Thyroid gland (tissue), 4 donors: ENCODE data around the gene KLHDC4. TPM values are rescaled to one million over a fixed set of nuclear protein-coding genes. Genes with fewer than 3 reads are reported as not detected.

Experiments
- DNase-seq, 2 donors: peaks; one replicate each; pipeline ENCODE4 v3.0.0-alpha.2; 2019
- H3K27ac ChIP-seq, 3 donors: fragments of 200-600 bp; sonication (generic); 1 replicate in 2 of 3; 2 replicates in 1 of 3; pipeline ENCODE4 v1.5.1; 2016 to 2019; ENCODE audit warnings: mild to moderate bottlenecking in 1 of 3, moderate library complexity in 1 of 3
- H3K27me3 ChIP-seq: fragments of 200-600 bp; sonication (generic); one replicate; pipeline ENCODE4 v1.5.1; 2019
- H3K36me3 ChIP-seq, 2 donors: fragments of 200-600 bp; sonication (generic); one replicate each; pipeline ENCODE4 v1.5.1; 2016 to 2019
- H3K4me1 ChIP-seq, 2 donors: fragments of 200-600 bp; sonication (generic); one replicate each; pipeline ENCODE4 v1.5.1; 2017 to 2019
- H3K4me3 ChIP-seq, 3 donors: fragments of 200-600 bp; sonication (generic); replicated peaks in 1 of 3; 1 replicate in 2 of 3; 2 replicates in 1 of 3; pipeline ENCODE4 v1.5.1; 2016; ENCODE audit warnings: mild to moderate bottlenecking in 1 of 3
- H3K9me3 ChIP-seq: fragments of 200-600 bp; sonication (generic); one replicate; pipeline ENCODE4 v1.5.1; 2017
- CTCF ChIP-seq, 6 experiments: fragments of 200-600 bp in 3 of 6; fragments of 450-650 bp in 3 of 6; sonication (generic) in 3 of 6; IDR thresholded peaks; one replicate each; pipeline ENCODE4 v1.5.1; 2016 to 2019; ENCODE audit warnings: antibody characterized with exemption in 6 of 6, mild to moderate bottlenecking in 2 of 6, inconsistent platforms in 1 of 6, moderate library complexity in 1 of 6
- POLR2A ChIP-seq, 2 donors: fragments of 450-650 bp; IDR thresholded peaks; one replicate each; pipeline ENCODE4 v1.6.1; 2017; ENCODE audit warnings: antibody characterized with exemption in 2 of 2, mild to moderate bottlenecking in 2 of 2, moderate library complexity in 1 of 2
- WGBS, 2 donors: methylation state at CpG; one replicate each; pipeline ENCODE4 v1.1.5; 2017; 5-methylcytosine and 5-hydroxymethylcytosine counted together
- intact Hi-C: fragments of 100-400 bp; cut with DNase I; formaldehyde crosslinking; loops from one replicate; pipeline ENCODE4 v1.15.1; 2023
- total RNA-seq, 4 donors: library from RNA; depleted of rRNA; stranded (reverse); fragments of >200 nt; gene quantifications; one replicate each; pipeline ENCODE4 v1.2.3, GENCODE V29; 2016

KLHDC4 gene
- total RNA-seq, 4 donors from 2014 or later, result 19.9 to 40.9 (median 30.3) TPM

GRCh38 chr16:87744750-87745514 is 20.9 kb downstream of the KLHDC4 start:
- intact Hi-C loops, result no loop called here
- no peak for TF ChIP-seq POLR2A (IDR thresholded peaks at IDR 0.05)
- TF ChIP-seq CTCF (IDR thresholded peaks at IDR 0.05), result no peak
- no peak overlapping the region for H3K27ac ChIP-seq
- no peak for DNase-seq
- H3K27me3 ChIP-seq, result no peaks in the 10 kb centered on the region
- H3K36me3 ChIP-seq, result peaks cover 22 to 32% of the 10 kb centered on the region in 2 donors
- no peaks in the 10 kb centered on the region for H3K9me3 ChIP-seq
- WGBS, 2 donors, result 90 to 95% methylated on average over 25 of the region's 25 CpGs
- no peak overlapping the region for H3K4me3 ChIP-seq
- H3K4me1 ChIP-seq, result peaks cover 6 to 8% of the 10 kb centered on the region in 2 donors

DNA sequence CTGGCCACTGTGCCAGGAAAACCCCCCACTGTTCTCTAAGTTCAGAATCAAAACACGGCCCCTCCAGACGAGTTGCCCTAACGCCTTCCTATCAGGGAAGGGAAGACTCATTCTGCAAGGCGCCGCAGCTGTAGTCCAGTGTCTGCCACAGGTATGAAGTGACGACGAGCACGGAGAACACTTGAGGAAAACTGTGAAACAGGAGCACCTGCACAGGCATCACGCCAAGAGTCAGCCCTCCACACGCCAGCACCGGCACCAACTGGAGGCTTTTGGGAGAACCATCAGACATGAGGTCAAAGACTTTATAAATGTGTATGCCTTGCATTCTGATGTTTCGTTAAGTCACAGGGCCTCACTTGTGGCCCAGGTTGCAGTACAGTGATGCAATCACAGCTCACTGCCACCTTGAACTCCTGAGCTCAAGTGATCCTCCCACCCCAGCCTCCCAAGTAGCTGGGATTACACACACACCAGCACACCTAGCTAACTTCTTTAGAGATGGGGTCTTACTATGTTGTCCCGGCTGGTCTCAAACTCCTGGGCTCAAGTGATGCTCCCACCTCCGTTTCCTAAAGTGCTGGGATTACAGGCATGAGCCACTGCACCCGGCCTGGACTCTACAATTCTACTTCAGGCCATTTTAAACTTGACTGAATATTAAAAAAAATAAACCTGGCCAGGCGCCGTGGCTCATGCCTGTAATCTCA is 22.9 kb downstream of the KLHDC4 start:
- intact Hi-C loops, result no loop called here
- peaks cover 6 to 8% of the 10 kb centered on the region in 2 donors for H3K4me1 ChIP-seq
- DNase-seq, result peak; percentile 51 to 66
- TF ChIP-seq POLR2A (IDR thresholded peaks at IDR 0.05) (no peak), CTCF (IDR thresholded peaks at IDR 0.05) (no peak)
- H3K4me3 ChIP-seq, result no peak overlapping the region
- H3K27ac ChIP-seq, result no peak overlapping the region
- H3K36me3 ChIP-seq, result peaks cover 13 to 14% of the 10 kb centered on the region in 2 donors
- 74 to 80% methylated on average over 17 of the region's 17 CpGs for WGBS, 2 donors
- H3K27me3 ChIP-seq, result no peaks in the 10 kb centered on the region
- H3K9me3 ChIP-seq, result no peaks in the 10 kb centered on the region

DNA sequence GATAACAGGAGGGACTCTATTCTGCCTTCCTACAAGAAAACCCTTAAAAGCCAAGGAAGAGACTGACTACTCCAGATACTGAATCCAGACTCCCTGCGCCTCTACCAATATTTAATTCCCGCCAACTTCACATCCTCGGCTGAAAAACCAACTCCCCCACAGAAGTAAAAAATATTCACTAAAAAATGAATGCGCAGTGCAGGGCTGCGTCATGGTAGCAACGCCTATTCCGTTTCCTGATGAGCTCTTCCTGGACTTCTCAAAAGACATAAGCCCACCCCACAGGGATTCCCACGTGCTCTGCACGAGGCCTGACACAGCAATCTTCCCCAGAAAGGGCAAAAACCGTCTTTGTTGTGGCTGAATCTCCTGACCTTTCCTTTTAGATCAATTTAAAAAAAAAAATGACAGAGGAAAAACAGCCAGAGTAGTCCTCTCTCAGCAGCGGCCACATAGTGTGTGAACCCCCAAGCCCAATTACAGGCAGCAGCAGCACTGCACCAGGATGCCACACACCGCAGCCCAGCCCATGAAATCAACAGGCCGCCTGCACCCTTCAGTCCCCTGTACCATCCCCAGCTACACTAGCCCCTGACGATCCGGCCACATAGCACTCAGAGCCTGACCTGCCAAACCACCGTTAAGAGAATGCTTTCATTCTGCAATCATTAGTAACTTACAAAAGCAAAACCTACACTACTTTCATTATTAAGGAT is 23.9 kb downstream of the KLHDC4 start:
- TF ChIP-seq CTCF (IDR thresholded peaks at IDR 0.05) (no peak), POLR2A (IDR thresholded peaks at IDR 0.05) (no peak)
- 94 to 95% methylated on average over 16 of the region's 16 CpGs for WGBS, 2 donors
- Histone ChIP-seq H3K9me3 (no peaks in the 10 kb centered on the region), H3K4me3 (no peak overlapping the region), H3K27me3 (no peaks in the 10 kb centered on the region), H3K27ac (no peak overlapping the region), H3K4me1 (peaks cover 6 to 8% of the 10 kb centered on the region in 2 donors), H3K36me3 (peaks cover 2 to 6% of the 10 kb centered on the region in 2 donors)
- DNase-seq, result no peak
- intact Hi-C loops, result no loop called here

GRCh38 chr16:87740909-87741424 is 24.8 kb downstream of the KLHDC4 start:
- 48 to 74% methylated on average over 11 of the region's 11 CpGs for WGBS, 2 donors
- no peak overlapping the region for H3K4me3 ChIP-seq
- no peak overlapping the region for H3K27ac ChIP-seq
- no peaks in the 10 kb centered on the region for H3K36me3 ChIP-seq
- peaks cover 6 to 8% of the 10 kb centered on the region in 2 donors for H3K4me1 ChIP-seq
- peak; percentile 72 to 79 for DNase-seq
- intact Hi-C loops, result no loop called here
- TF ChIP-seq POLR2A (IDR thresholded peaks at IDR 0.05), result no peak
- no peak for TF ChIP-seq CTCF (IDR thresholded peaks at IDR 0.05)
- H3K9me3 ChIP-seq, result no peaks in the 10 kb centered on the region
- no peaks in the 10 kb centered on the region for H3K27me3 ChIP-seq
